HG03571 (cell line): ENCODE measurements around the gene UBXN10.

ENCODE experiments used
- ATAC-seq: cut with Tn5 transposase; IDR thresholded peaks from one replicate; pipeline ENCODE4 v1.9.1; 2021; ENCODE audit not compliant: unreplicated experiment

UBXN10 gene

GRCh38 chr1:20182415-20182814, 3.5 kb upstream of the UBXN10 start:
- no peak for ATAC-seq

- no peak for ATAC-seq
Measured at GRCh38 chr1:20183035-20183434, 2.9 kb upstream of the UBXN10 start.

- ATAC-seq = no peak
Measured at GRCh38 chr1:20183616-20184271, 2.2 kb upstream of the UBXN10 start.

- ATAC-seq = no peak
Measured at GRCh38 chr1:20184481-20184900, 1.4 kb upstream of the UBXN10 start.

- ATAC-seq = no peak
Measured at GRCh38 chr1:20184997-20185833, 681 bp upstream of the UBXN10 start.

GRCh38 chr1:20187103-20187812, 1.4 kb downstream of the UBXN10 start:
- ATAC-seq = no peak

- no peak for ATAC-seq
Measured at GRCh38 chr1:20187813-20188454, 2.0 kb downstream of the UBXN10 start.

- no peak for ATAC-seq
Measured at GRCh38 chr1:20188455-20188817, 2.5 kb downstream of the UBXN10 start.

GRCh38 chr1:20189664-20190063, 3.8 kb downstream of the UBXN10 start:
- ATAC-seq = no peak

- no peak for ATAC-seq
Measured at GRCh38 chr1:20190256-20191160, 4.6 kb downstream of the UBXN10 start.

- ATAC-seq = no peak
Measured at GRCh38 chr1:20191266-20191825, 5.5 kb downstream of the UBXN10 start.

- ATAC-seq = no peak
Measured at GRCh38 chr1:20192364-20192763, 6.5 kb downstream of the UBXN10 start.

- ATAC-seq = no peak
Measured at GRCh38 chr1:20192871-20193411, 7.0 kb downstream of the UBXN10 start.

GRCh38 chr1:20194224-20194623, 8.3 kb downstream of the UBXN10 start:
- no peak for ATAC-seq

- ATAC-seq = no peak
Measured at GRCh38 chr1:20194757-20195461, 9.0 kb downstream of the UBXN10 start.

- ATAC-seq = no peak
Measured at GRCh38 chr1:20195462-20195780, 9.5 kb downstream of the UBXN10 start.

- no peak for ATAC-seq
Measured at GRCh38 chr1:20197329-20197791, 11.5 kb downstream of the UBXN10 start.

GRCh38 chr1:20198296-20198695, 12.4 kb downstream of the UBXN10 start:
- no peak for ATAC-seq

- ATAC-seq = no peak
Measured at GRCh38 chr1:20198918-20199317, 13.0 kb downstream of the UBXN10 start.
